Limb (tissue), 2 donors: ENCODE results near the gene LPCAT1.
"Not testable (repeated sequence)": the region's sequence is repeated elsewhere in the genome, so short reads cannot be mapped to it uniquely, and the experiment has no call there.

Source experiments
- DNase-seq, 2 donors: peaks; one replicate each; pipeline ENCODE4 v3.0.0-alpha.2; 2016; ENCODE audit errors: extremely low spot score in 2 of 2

The LPCAT1 gene

DNA sequence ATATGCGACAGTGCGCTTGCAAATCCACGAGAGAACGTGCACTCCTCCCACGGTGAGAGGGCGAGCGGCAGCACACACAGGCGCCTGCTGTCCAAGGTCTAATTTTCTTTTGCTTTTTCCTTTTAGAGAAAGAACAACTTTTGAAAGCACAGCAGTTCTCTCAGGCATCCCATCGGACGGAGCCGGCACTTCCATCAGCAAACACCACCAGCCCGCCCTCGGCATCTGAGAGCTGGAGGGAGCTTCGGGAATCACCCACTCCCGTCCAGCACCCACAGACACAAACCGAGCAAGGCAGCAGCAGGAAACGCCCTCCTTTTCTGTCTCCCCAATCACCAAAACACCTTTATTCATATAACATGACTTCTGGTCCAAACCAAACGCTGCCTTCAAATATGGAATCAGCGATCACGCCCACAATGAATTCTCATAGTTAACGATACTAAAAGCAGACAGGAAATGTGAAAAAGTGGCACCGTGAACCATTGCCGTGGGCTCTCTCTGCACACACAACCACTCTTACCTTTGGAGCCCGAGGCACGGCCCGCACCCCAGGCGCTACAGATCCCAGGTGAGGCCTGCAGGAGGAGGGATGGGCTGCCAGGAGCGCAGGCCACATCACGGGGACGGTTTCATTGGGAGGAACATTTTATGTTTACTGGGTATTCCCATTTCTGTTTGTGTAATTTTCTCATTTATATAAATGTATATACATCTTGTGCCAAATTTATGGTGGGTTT, 14.2 kb downstream of the LPCAT1 start:
- no peak for DNase-seq

DNA sequence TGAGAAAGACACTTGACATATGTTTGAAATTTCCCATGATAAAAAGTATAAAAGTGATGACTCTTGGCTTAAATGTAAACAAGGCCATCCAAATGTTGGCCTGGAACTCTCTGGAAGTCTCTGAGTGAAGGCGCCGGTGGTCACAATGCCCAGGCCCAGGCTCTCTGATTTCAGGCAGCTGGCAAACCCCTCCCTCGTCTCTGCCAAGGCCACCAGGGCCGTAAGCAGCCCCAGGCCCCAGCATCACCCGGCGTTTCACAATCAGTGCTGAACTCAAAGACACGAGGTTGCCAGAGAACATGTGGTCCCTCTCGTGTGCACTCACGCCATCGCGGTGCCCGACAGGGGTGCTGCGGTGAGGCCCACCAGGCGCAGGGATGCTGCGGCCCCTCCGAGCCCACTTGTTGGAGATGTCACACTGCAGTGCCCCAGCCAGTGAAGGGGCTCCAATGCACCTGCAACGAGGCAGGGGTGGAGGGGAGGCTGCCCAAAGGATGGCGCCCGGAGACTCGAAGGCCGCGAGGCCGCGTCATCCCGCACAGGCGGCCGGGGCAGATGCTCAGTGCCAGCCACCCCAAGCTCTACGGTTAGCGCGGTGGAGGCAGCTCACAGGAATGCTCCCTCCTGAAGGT, 15.0 kb downstream of the LPCAT1 start:
- peak in 1 of 2 donors; percentile 13 for DNase-seq

DNA sequence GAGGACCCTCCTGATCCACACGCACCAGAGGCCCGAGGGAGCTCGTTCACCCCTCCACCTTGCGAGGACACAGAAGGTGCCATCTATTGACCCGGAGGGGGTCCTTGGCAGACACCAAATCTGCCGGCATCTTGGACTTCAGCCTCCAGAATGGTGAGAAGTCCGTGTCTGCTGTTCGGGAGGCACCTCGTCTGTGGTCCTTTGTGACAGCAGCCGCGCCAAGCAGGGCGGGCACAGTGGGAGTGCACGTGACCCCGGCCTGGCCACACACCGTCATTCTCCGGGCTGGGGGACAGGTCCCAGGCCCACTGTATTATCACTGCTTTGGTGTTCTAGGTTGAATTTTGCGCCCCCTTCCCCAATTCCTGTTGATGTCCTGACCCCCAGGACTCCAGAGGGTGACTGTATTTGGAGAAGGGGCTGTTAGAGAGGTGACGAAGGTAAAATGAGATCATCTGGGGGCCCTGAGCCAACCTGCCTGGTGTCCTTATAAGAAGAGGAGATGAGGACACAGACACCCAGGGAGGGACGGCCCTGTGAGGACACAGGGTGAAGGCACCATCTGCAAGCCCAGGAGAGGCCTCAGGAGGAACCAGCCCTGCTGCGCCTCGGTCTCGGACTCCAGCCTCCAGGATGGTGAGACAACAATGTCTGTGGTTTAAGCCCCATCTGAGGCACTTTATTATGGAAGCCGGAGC, 15.7 kb downstream of the LPCAT1 start:
- peak in 1 of 2 donors; percentile 12 for DNase-seq

DNA sequence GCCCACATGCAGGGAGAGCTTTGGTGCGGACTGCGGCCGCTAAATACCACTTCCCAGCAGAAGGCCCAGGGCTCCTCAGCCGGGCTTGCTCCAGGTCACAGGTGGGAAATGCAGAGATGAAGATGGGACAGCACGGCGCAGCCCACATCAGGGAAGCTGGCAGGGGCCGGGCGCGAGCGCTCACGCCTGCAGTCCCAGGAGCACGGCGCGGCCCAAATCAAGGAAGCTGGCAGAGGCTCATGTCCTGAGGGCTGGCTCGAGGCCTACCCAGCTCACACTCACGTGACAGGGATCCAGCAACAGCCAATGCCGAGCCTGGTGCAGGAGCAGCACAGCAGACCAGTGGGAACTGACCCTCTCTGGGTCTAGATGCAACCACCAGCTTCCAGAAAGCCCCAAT, 16.3 kb downstream of the LPCAT1 start:
- DNase-seq: no peak

DNA sequence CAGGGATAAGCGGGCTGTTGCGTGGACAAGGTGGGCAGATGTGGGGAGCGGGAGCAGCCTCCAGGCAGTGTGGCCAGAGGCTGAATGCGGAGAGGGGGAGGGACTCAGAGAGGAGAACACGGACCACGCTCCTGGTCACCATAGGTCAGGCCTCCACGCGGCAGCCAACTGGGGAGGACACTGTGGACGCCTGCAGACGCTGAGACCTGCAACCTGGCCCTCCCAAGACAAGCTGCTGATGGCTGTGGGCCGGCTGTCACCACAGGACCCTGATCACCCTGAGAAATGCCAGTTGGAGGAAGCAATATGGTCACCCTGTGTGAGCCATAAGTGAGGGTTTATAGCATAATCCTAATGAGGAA, 16.8 kb downstream of the LPCAT1 start:
- DNase-seq: no peak

DNA sequence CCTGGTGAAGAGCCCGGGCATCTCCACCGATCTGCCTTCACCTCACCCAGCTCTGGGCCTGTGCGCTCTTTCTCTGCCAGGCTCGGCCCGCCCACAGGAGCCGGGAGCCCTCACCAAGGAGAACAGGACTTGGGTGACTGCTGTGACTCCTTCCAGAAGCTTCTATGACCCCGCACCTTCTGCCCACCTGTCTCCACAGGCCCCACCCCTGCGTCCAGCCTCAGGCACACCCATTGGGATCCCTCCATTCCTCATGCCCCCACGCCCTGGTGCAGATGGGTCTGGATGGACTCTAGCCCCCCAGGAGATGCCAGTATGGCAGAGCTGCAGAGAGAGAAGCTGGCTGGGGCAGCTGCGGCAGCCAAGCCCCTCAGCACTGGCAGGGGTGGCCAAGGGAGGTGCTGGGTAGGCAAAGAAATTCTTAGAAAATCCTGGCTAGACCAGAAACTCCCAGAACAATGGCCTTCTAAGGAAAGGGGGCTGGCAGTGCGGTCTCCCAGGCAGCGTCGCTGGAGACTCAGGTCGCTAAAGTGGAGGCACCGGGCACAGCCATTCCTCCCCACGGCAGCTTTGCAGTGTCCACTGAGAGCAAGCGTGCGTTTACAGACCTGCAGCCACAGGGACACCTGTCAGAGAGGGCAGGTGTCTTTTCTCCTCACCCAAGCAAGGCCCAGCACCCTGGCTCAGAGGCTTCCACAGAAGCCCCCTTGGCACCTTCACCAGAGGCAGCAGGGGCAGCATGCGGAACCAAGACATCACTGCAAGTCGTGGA, 17.3 kb downstream of the LPCAT1 start:
- no peak for DNase-seq

DNA sequence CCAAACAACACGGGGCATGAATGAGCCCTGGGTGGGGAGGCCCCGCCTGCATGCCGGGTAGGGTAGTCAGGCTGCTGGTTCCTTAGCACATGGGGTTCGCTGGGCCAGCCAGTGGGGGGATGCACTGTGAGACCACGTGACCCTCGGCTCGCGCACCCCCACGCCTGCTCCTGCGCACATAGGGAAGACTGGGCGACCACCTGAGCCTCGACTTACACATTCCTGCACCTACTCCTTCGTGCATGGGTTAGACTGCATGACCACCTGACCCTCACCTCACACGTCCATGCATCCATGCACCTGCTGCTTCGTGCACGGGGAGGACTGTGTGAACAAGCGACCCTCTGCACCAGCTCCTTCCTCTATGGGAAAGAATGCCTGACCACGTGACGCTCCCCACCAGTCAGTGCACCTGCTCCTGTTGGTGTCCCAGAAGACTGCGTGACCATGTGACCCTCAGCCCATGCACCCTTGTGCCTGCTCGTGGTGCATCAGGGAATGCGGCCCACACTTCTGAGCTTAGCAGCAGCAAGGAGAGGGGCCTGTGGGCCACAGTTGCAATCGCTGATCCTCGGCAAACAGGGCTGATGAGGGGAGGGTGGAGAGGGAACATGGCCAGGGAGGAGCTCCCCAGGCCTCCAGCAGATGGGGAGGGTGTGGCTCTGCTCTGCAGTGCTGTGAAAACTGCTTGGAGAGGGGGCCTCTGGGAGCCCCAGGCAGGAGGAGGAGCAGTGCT, 18.1 kb downstream of the LPCAT1 start:
- DNase-seq: no peak

DNA sequence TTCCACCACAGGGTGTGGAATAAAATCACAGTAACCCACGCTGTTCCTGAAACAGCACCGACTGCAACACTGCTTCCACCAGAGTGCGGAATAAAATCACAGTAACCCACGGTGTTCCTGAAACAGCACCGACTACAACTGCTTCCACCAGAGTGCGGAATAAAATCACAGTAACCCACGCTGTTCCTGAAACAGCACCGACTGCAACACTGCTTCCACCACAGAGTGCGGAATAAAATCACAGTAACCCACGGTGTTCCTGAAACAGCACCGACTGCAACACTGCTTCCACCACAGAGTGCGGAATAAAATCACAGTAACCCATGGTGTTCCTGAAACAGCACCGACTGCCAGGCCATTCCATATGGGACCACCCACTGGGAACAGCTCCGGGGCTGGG, 18.7 kb downstream of the LPCAT1 start:
- DNase-seq: not testable (repeated sequence)

DNA sequence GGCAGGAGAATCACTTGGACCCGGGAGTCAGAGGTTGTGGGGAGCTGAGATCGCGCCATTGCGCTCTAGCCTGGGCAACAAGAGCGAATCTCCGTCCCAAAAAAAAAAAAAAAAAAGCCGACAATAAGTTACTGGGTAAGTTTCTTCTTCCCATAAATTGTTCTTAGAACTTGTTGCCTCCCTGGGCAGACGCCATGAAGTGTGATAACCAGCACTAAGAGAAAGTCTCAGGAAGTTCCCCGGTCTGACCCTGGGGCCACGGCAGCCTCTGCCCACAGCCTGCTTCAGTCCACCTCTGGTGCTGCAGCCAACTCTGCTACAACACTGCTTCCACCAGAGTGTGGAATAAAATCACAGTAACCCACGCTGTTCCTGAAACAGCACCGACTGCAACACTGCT, 19.1 kb downstream of the LPCAT1 start:
- DNase-seq: no peak

DNA sequence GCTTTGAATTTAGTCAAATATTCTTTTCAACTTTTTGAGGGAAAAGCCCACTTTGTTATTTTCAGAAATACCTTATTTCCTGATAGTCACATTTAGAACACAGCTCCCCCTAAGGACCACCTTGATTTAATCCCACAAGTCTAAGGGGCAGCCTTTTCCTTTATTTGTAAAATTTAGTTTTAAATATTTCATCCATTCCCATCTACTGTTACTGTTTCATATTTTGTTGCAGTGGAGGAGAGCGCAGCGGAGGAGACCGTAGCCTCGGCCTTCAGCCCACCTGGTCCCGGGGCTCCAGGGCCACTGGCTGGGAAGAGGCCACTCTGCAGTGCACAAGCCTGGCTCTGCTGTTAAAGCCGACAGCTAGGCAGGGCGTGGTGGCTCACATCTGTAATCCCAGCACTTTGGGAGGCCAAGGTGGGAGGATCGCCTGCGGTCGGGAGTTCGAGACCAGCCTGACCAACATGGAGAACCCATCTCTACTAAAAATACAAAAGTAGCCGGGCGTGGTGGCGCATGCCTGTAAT, 19.6 kb downstream of the LPCAT1 start:
- no peak for DNase-seq

DNA sequence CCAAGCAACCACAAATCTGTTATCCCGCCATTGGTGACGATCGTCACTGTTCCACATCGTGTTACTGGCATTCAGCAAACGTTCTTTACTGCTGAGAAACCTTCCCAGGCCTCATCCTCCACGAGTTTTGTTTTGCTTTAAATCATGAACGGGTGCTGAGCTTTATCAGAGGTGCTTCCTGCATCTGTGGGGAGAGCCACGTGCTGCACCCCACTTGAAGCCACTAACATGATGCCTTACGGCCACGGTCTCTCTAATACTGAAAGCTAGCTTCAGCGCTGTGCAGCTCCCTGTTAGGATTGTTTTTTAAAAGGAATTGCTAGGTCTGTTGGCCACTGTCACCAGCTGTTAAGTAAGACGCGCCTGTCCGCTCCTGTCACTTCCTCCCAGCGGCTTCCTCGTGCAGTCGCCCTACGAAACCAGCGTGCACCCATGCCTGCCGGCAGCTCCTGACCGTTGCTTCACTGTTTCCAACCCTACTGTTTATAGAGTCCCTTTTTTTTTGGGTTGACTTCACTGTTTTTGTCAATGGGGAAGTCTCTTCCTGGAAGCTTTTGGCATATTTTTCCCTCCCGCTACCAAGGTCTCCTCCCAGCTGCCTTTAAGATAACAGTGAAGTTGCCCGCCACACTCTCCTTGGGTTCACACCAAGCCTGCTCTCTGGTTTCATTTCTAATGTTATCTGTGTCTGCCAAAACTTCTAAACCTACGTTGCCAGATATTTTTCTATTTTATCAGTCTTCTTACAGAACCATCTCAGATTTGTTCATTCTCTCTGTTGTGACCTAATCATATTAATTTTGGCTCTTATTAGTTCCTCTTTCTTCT, 20.3 kb downstream of the LPCAT1 start:
- no peak for DNase-seq

DNA sequence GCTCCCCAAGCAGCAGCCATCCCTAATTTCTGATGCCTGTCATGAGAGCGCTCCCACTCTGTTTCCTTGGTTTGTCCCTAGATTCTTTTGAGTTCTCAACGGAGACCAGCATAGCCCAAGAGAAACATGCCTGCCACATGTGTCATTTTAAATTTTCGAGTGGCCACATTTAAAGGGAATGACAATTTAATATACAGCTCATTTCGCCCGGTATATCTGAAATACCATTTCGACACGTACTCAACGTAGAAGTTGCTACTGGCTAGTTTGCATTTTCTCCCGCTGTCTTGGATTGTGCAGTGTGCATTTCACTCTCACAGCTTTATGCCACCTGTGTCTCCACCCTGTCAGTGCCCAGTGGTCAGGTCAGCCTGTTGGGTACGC, 21.0 kb downstream of the LPCAT1 start:
- no peak for DNase-seq

DNA sequence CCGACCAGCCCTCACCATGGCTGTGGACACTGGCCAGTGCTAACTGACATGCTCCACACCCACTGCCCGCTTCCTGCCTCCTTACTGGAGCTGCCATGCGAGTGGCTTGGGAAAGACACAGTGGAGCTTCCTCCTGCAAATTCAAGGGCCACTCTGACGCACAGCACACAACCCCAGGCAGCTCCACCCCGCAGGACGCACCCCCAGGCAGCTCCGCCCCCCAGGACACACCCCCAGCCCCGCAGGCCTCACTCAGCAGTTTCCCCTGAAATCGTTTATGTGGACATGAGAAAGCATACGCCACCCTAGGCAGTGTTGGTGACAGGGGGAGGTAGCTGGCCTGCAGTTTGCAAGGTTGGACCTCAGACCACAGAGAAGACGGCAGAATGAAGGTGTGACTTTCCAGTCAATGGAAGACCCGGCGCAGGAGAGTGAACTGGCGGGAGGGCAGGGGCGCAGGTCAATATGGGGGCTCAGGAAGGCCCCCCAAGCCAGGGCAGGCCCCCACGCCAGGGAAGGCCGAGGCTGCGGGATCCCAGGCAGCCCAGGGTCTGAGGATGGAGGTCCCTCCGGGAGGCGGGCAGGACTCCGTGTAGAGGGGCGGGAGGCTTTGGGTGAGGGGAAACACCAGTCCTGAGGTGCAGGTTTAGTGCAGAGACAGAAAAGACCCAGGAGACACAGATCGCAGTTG, 21.6 kb downstream of the LPCAT1 start:
- DNase-seq: no peak

DNA sequence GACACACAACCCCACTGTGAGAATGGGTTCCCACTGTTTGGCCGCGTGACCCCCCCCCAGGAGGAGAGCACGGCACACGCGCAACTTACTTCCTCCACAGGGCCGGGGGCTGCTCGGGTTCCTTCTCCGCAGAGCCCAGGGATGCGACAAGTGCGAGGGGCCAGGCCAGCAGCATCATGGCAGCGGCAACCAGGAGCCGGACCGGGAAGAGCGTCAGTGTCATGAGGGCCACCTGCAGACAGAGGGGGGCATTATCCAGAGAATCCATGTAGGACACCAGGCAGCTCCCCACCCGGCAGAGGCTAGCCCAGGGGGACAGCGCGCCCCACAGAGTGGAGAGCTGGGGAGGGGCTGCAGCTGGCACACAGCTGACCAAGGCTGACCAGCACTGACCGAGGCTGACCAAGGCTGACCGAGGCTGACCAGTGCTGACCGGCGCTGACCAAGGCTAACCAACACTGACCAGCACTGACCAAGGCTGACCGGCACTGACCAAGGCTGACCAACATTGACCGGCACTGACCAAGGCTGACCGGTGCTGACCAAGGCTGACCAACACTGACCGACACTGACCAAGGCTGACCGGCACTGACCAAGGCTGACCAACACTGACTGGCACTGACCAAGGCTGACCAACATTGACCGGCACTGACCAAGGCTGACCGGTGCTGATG, 22.3 kb downstream of the LPCAT1 start:
- no peak for DNase-seq

DNA sequence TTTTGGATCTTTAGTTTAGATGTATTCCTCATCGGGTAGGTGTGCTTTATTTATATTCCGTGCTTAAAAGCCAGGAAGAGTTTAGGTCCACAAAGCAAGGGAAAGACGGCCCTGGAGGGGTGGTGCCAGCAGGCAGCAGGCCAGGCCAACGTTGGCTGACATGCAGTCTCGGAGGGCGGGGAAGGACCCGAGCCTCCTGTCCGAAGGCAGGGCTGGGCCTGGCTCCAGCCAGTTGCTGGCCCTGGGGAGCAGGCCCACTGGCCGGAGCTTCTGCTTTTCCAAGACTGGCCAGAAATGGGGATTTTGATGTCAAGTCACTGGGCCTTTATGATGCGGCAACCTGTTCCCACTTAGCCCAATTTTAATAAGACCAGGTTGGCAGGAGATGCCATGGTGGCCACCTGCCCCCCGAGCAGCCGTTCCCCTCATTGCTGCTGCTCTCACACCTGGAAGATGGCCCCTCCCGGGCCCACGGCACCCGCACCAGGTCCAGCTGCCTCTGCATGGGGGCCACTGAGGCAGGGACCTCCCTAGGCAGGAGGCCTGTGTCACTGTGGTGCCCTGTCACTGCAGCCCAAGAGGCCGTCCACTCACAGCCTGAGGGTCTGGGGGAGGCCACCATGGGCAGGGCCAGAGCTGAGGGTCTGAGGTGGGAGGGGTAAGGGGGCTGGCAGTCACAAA, 23.2 kb downstream of the LPCAT1 start:
- DNase-seq: no peak

DNA sequence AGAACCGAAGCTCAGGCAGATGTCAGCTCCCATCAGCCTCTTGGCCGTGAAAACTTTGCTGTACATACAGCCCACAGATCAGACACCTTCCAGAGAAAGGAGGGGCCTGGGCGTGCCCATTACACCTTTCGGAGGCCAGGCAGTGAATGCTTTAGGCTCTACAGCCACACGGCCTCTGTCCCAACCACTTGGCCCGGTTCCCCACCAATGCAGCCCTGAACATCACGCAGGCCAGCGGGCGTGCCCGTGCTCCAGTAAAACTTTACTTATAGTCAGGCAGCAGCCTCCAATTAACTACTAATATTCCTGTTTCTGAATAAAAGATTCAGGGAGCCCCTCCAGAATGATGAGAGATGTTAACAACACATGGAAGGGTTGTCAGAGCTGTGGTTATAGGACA, 23.9 kb downstream of the LPCAT1 start:
- DNase-seq: no peak

DNA sequence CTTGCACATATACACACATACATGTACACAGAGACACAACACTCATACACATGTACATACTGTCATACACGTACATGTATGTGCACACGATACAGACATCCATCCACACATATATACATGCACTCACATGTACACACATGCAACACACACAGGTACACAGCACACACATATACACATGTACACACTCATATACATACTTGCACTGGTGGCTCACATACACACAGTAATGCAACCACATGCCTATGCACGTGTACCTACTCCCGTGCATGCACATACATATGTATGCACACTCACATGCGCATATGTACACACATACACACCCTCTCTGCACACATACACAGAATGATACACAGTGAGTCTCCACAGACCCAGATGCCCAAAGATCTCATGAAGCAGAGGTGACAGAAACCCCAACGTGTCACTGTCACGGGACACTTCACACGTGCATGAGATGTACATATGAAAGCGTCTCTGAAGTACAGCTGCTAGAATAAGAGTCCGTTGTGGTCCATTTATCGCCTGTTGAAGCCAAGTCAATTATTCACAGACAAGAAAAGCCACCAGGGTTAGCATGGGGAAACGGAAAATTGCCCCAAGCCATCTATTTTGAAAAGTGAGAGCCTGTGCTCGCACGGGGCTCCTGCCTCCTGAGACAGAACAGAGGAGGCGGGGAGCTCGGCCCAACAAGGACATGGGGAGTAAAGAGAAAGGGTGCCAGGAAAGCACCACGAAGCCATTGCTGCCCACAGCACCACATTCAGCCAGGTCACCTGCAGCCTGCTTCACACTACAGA, 24.9 kb downstream of the LPCAT1 start:
- no peak for DNase-seq
